CD14-positive monocyte (primary cell): ENCODE data around the gene PRKN. TPM values are rescaled to one million over a fixed set of nuclear protein-coding genes. Genes with fewer than 3 reads are reported as not detected.
A peak's percentile ranks its signal among the peaks of the same experiment; 100 is the strongest.

Experiments
- DNase-seq, 3 donors: peaks; one replicate each; pipeline ENCODE4 v3.0.0-alpha.2; 2011 to 2022
- H2AFZ ChIP-seq: 2 replicates; pipeline ENCODE4 v1.6.0; 2012; ENCODE audit warnings: mild to moderate bottlenecking, low read depth, low read length, inconsistent platforms; ENCODE audit not compliant: insufficient read depth, poor library complexity, severe bottlenecking
- H3K27ac ChIP-seq, 2 donors: 1 replicate in 1 of 2; 2 replicates in 1 of 2; pipeline ENCODE4 v1.5.1; 2012 to 2013; ENCODE audit warnings: low read length in 2 of 2, control low read depth in 1 of 2, inconsistent platforms in 1 of 2, low read depth in 1 of 2, mild to moderate bottlenecking in 1 of 2
- H3K27me3 ChIP-seq, 2 donors: one replicate each; pipeline versions ENCODE4 v1.6.0 to v1.6.1; 2011 to 2013; ENCODE audit warnings: low read length in 2 of 2; ENCODE audit not compliant: control insufficient read depth in 2 of 2, insufficient read depth in 2 of 2
- H3K36me3 ChIP-seq, 2 donors: replicated peaks in 1 of 2; 1 replicate in 1 of 2; 2 replicates in 1 of 2; pipeline versions ENCODE4 v1.5.1 to v1.6.1; 2012 to 2013; ENCODE audit warnings: low read length in 2 of 2, control low read depth in 1 of 2, inconsistent platforms in 1 of 2, mild to moderate bottlenecking in 1 of 2; ENCODE audit not compliant: insufficient read depth in 2 of 2, control insufficient read depth in 1 of 2
- H3K4me1 ChIP-seq, 2 donors: 1 replicate in 1 of 2; 2 replicates in 1 of 2; pipeline versions ENCODE4 v1.5.1 to v1.6.1; 2012 to 2013; ENCODE audit warnings: low read length in 2 of 2, control low read depth in 1 of 2, inconsistent platforms in 1 of 2, mild to moderate bottlenecking in 1 of 2, moderate library complexity in 1 of 2; ENCODE audit not compliant: insufficient read depth in 2 of 2, control insufficient read depth in 1 of 2
- H3K4me2 ChIP-seq: replicated peaks from 2 replicates; pipeline ENCODE3; 2012; ENCODE audit warnings: low read length, moderate library complexity, mild to moderate bottlenecking; ENCODE audit not compliant: poor library complexity, severe bottlenecking; ENCODE audit errors: extremely low read depth
- H3K4me3 ChIP-seq, 3 experiments: fragments of 200-600 bp in 1 of 3; sonication (generic) in 1 of 3; replicated peaks in 1 of 3; 1 replicate in 2 of 3; 2 replicates in 1 of 3; pipeline ENCODE4 v1.5.1; 2011 to 2013; ENCODE audit warnings: low read length in 3 of 3, mild to moderate bottlenecking in 3 of 3, control low read depth in 2 of 3, low read depth in 2 of 3, inconsistent platforms in 1 of 3, moderate library complexity in 1 of 3
- H3K79me2 ChIP-seq: 2 replicates; pipeline ENCODE4 v1.6.0; 2012; ENCODE audit warnings: mild to moderate bottlenecking, control low read depth, inconsistent platforms, low read length, moderate library complexity; ENCODE audit not compliant: insufficient read depth
- H3K9ac ChIP-seq: 2 replicates; pipeline ENCODE4 v1.6.0; 2017; ENCODE audit warnings: low read length, mild to moderate bottlenecking; ENCODE audit not compliant: insufficient read depth, poor library complexity, severe bottlenecking
- H3K9me3 ChIP-seq, 2 donors: replicated peaks in 1 of 2; 1 replicate in 1 of 2; 2 replicates in 1 of 2; pipeline versions ENCODE4 v1.5.1 to v1.6.1; 2012 to 2013; ENCODE audit warnings: low read length in 2 of 2, control low read depth in 1 of 2; ENCODE audit not compliant: control insufficient read depth in 1 of 2, insufficient read depth in 1 of 2
- H4K20me1 ChIP-seq: 2 replicates; pipeline ENCODE4 v1.6.0; 2012; ENCODE audit warnings: mild to moderate bottlenecking, low read length, control low read depth, moderate library complexity; ENCODE audit not compliant: insufficient read depth
- H3K27ac Mint-ChIP-seq, 7 donors: one replicate each; pipeline ENCODE4 v1.8.0; 2020; ENCODE audit warnings: mild to moderate bottlenecking in 7 of 7, mixed read lengths in 7 of 7, moderate library complexity in 6 of 7, inconsistent platforms in 2 of 7
- H3K27me3 Mint-ChIP-seq, 3 donors: one replicate each; pipeline ENCODE4 v1.8.0; 2021 to 2022; ENCODE audit warnings: low read depth in 3 of 3, mild to moderate bottlenecking in 3 of 3, mixed read lengths in 3 of 3, moderate library complexity in 3 of 3, inconsistent platforms in 1 of 3
- H3K36me3 Mint-ChIP-seq, 2 donors: one replicate each; pipeline ENCODE4 v1.8.0; 2020; ENCODE audit warnings: mixed read lengths in 2 of 2, inconsistent platforms in 1 of 2, mild to moderate bottlenecking in 1 of 2
- H3K4me1 Mint-ChIP-seq: one replicate; pipeline ENCODE4 v1.8.0; 2020; ENCODE audit warnings: mild to moderate bottlenecking, mixed read lengths
- H3K4me3 Mint-ChIP-seq, 2 donors: one replicate each; pipeline ENCODE4 v1.8.0; 2020; ENCODE audit warnings: mild to moderate bottlenecking in 2 of 2, mixed read lengths in 2 of 2, moderate library complexity in 1 of 2
- H3K9me3 Mint-ChIP-seq, 7 donors: one replicate each; pipeline ENCODE4 v1.8.0; 2020 to 2022; ENCODE audit warnings: mixed read lengths in 7 of 7, mild to moderate bottlenecking in 6 of 7, moderate library complexity in 6 of 7, inconsistent platforms in 2 of 7
- WGBS: methylation state at CpG from one replicate; pipeline ENCODE4 v1.1.5; 2013; ENCODE audit warnings: missing lambda C conversion rate; ENCODE audit not compliant: insufficient coverage; 5-methylcytosine and 5-hydroxymethylcytosine counted together
- intact Hi-C, 2 donors: fragments of 100-400 bp; cut with micrococcal nuclease; formaldehyde crosslinking; loops; one replicate each; pipeline versions ENCODE4 v1.15.0 to v1.15.1; 2023
- polyA plus RNA-seq, 3 donors: library from polyadenylated mRNA; depleted of rRNA in 1 of 3; unstranded in 2 of 3; stranded (reverse) in 1 of 3; fragments of 300-500 nt in 2 of 3; fragments of >200 nt in 1 of 3; fragmentation: Illumina TruSeq in 2 of 3; gene quantifications; 1 replicate in 2 of 3; 2 replicates in 1 of 3; pipeline ENCODE4 v1.2.3, GENCODE V29; 2012 to 2021
- TF ChIP-seq, protein P1 (sequence below): fragments of 200-600 bp; IDR thresholded peaks from one replicate; pipeline ENCODE4 v1.8.0; 2022; ENCODE audit warnings: antibody characterized with exemption, mild to moderate bottlenecking

The PRKN gene
- polyA plus RNA-seq, 3 donors: 0.19 to 0.21 TPM; not detected in 1

DNA sequence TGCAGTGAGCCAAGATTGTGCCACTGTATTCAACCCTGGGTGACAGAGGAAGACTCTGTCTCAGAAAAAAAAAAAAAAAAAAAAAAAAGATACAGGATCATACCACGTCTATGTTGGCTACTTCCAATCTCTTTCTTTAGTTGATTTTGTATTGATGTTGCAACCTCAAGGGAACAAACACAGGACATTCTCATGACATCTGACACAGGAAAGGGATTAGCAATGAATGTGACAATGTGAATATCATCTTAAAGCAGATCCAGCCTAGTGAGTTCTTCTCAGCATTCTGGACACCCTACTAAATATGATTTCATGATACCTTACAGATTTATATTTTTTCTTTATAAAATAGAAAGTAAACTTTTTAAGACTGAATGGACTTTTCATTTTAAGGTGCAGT is 580.3 kb downstream of the PRKN start:
- DNase-seq: no peak
- no CpG with 5 or more reads among the region's 1 CpG for WGBS
- H3K27me3 Mint-ChIP-seq: peaks cover 0 to 1% (median 1%) of the 10 kb centered on the region in 3 donors
- no peaks in the 10 kb centered on the region for H3K27me3 ChIP-seq
- H3K36me3 Mint-ChIP-seq: no peaks in the 10 kb centered on the region
- no peak overlapping the region for H2AFZ ChIP-seq
- H3K27ac Mint-ChIP-seq: no peak overlapping the region
- H3K9ac ChIP-seq: no peak overlapping the region
- intact Hi-C loops: no loop called here
- H3K9me3 Mint-ChIP-seq: peaks cover 0 to 5% (median 0%) of the 10 kb centered on the region in 7 donors
- H3K4me3 ChIP-seq: no peak overlapping the region
- H3K4me2 ChIP-seq: no peak overlapping the region
- H3K36me3 ChIP-seq: no peaks in the 10 kb centered on the region
- no peak overlapping the region for H3K4me3 Mint-ChIP-seq
- H3K27ac ChIP-seq: no peak overlapping the region
- no peaks in the 10 kb centered on the region for H4K20me1 ChIP-seq
- no peaks in the 10 kb centered on the region for H3K79me2 ChIP-seq
- no peaks in the 10 kb centered on the region for H3K9me3 ChIP-seq
- TF ChIP-seq, protein P1, sequence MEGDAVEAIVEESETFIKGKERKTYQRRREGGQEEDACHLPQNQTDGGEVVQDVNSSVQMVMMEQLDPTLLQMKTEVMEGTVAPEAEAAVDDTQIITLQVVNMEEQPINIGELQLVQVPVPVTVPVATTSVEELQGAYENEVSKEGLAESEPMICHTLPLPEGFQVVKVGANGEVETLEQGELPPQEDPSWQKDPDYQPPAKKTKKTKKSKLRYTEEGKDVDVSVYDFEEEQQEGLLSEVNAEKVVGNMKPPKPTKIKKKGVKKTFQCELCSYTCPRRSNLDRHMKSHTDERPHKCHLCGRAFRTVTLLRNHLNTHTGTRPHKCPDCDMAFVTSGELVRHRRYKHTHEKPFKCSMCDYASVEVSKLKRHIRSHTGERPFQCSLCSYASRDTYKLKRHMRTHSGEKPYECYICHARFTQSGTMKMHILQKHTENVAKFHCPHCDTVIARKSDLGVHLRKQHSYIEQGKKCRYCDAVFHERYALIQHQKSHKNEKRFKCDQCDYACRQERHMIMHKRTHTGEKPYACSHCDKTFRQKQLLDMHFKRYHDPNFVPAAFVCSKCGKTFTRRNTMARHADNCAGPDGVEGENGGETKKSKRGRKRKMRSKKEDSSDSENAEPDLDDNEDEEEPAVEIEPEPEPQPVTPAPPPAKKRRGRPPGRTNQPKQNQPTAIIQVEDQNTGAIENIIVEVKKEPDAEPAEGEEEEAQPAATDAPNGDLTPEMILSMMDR: no peak
- H3K4me1 Mint-ChIP-seq: peaks cover 22% of the 10 kb centered on the region
- H3K4me1 ChIP-seq: peaks cover 16 to 28% of the 10 kb centered on the region in 2 donors

DNA sequence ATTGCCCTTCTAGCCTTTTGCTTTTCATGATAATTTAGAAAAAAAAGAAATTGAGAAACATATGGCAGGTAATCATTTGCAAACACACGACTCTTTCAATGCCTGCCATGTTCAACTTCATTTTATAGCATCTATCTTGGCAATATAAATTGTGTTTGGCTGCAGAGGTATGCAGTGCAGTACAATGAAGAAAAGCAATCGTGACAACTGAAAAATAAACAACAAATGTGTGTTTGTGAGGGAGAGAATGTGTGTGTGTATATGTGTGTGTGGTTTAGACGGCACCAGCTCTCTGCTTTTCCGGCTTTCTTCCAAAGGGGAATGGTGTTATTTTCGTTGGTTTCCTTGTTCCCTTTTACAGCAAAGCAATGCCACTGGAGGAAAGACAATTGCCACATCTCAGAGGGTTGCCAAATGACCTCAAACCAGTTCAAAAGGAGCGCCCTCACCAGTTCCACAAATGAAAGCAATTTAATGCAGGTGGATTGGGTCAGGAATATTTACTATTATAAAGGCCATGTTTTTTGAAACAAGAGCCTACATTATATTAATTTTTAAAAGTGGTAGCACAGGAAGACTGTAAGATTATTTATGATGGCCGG is 587.2 kb downstream of the PRKN start:
- Histone ChIP-seq H3K4me2 (peak overlapping the region; percentile 60), H3K9ac (no peak overlapping the region), H3K4me3 (peak overlapping the region in 2 of 3 experiments; percentile 12 to 61), H3K79me2 (no peaks in the 10 kb centered on the region), H3K27ac (peak overlapping the region in 1 of 2 donors; percentile 74), H3K27me3 (no peaks in the 10 kb centered on the region), H3K36me3 (no peaks in the 10 kb centered on the region), H4K20me1 (no peaks in the 10 kb centered on the region), H2AFZ (no peak overlapping the region), H3K4me1 (peaks cover 15 to 16% of the 10 kb centered on the region in 2 donors), H3K9me3 (peaks cover 5 to 11% of the 10 kb centered on the region in 2 donors)
- no peaks in the 10 kb centered on the region for H3K27me3 Mint-ChIP-seq
- peaks cover 13% of the 10 kb centered on the region for H3K4me1 Mint-ChIP-seq
- peak; percentile 44 to 69 (median 54) for DNase-seq
- intact Hi-C loops: no loop called here
- 40% methylated on average over 4 of the region's 7 CpGs for WGBS
- H3K4me3 Mint-ChIP-seq: peak overlapping the region in 1 of 2 donors; percentile 69
- H3K36me3 Mint-ChIP-seq: no peaks in the 10 kb centered on the region
- H3K27ac Mint-ChIP-seq: peak overlapping the region in 6 of 7 donors; percentile 20 to 79 (median 64)
- peaks cover 3 to 18% (median 9%) of the 10 kb centered on the region in 7 donors for H3K9me3 Mint-ChIP-seq
- TF ChIP-seq, protein P1: no peak
